Right lobe of liver (tissue), 4 donors: ENCODE measurements around the gene FGF3.

Experiments used
- POLR2A ChIP-seq: fragments of 450-650 bp; IDR thresholded peaks from one replicate; pipeline ENCODE4 v1.6.1; 2017; ENCODE audit warnings: antibody characterized with exemption, mild to moderate bottlenecking
- TF ChIP-seq, protein P1 (sequence below), 4 donors: fragments of 200-600 bp in 3 of 4; fragments of 450-650 bp in 1 of 4; IDR thresholded peaks; one replicate each; pipeline versions ENCODE4 v1.5.1 to v1.8.0; 2016 to 2022; ENCODE audit warnings: antibody characterized with exemption in 4 of 4, mild to moderate bottlenecking in 2 of 4
- donor health status: DM: no; HTN: no; CAD: no.
- donor health status: DM: no; HTN: no; CAD: no.
- donor health status: DM: no; HTN: yes; CAD: no.

GRCh38 chr11:69860796-69861445 is 41.7 kb upstream of the FGF3 start:
- TF ChIP-seq POLR2A: no peak
- TF ChIP-seq, protein P1, sequence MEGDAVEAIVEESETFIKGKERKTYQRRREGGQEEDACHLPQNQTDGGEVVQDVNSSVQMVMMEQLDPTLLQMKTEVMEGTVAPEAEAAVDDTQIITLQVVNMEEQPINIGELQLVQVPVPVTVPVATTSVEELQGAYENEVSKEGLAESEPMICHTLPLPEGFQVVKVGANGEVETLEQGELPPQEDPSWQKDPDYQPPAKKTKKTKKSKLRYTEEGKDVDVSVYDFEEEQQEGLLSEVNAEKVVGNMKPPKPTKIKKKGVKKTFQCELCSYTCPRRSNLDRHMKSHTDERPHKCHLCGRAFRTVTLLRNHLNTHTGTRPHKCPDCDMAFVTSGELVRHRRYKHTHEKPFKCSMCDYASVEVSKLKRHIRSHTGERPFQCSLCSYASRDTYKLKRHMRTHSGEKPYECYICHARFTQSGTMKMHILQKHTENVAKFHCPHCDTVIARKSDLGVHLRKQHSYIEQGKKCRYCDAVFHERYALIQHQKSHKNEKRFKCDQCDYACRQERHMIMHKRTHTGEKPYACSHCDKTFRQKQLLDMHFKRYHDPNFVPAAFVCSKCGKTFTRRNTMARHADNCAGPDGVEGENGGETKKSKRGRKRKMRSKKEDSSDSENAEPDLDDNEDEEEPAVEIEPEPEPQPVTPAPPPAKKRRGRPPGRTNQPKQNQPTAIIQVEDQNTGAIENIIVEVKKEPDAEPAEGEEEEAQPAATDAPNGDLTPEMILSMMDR (IDR thresholded peaks at IDR 0.05): no peak
